BLaER1 treated with 17β-estradiol and CSF1 and Interleukin-3, amounts not matched to agents 10 nM and 100 nM (cell line): ENCODE measurements around the gene CTU1.

Experiments
- H3K27ac ChIP-seq, 11 experiments: shearing (Covaris generic); formaldehyde crosslinking; 2 replicates each; pipeline ENCODE4 v1.8.1; 2022
- H3K27me3 ChIP-seq, 11 experiments: shearing (Covaris generic); formaldehyde crosslinking; 2 replicates each; pipeline ENCODE4 v1.8.1; 2022
- H3K36me3 ChIP-seq, 11 experiments: shearing (Covaris generic); formaldehyde crosslinking; 2 replicates each; pipeline ENCODE4 v1.8.1; 2022
- H3K4me1 ChIP-seq, 10 experiments: shearing (Covaris generic); formaldehyde crosslinking; 2 replicates each; pipeline ENCODE4 v1.8.1; 2022
- H3K4me2 ChIP-seq, 11 experiments: shearing (Covaris generic); formaldehyde crosslinking; 2 replicates each; pipeline ENCODE4 v1.8.1; 2022
- H3K4me3 ChIP-seq, 10 experiments: shearing (Covaris generic); formaldehyde crosslinking; 2 replicates each; pipeline ENCODE4 v1.8.1; 2022
- H3K9ac ChIP-seq, 11 experiments: shearing (Covaris generic); formaldehyde crosslinking; 2 replicates each; pipeline ENCODE4 v1.8.1; 2022
- H3K9me3 ChIP-seq, 11 experiments: shearing (Covaris generic); formaldehyde crosslinking; replicated peaks in 1 of 11; 2 replicates each; pipeline ENCODE4 v1.8.1; 2022
- H4K20me1 ChIP-seq, 11 experiments: shearing (Covaris generic); formaldehyde crosslinking; 2 replicates each; pipeline ENCODE4 v1.8.1; 2022
- Cebpa-rat ChIP-seq, 11 experiments: shearing (Covaris generic); IDR thresholded peaks; 2 replicates each; pipeline ENCODE4 v1.8.1; 2022

Gene CTU1

DNA sequence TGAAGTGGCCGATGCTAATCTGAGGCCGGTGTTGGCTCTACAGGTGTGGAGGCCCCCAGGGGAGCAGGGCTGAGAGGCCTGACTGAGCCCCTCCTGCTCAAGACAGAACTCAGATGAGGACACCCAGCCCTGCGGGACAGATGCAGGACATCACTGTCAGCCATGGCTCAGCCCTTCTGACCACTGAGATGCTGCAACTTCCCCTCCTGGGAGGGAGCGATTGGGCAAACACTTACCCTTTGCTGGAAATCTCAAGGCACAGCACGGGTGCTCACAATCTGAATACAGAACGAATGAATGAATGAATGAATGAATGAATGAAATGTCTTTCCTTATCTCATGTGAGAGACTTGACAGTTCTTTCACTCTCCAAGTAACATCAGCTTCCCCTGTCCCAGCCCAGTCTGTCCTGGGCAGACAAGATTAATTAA, 30.4 kb upstream of the CTU1 start:
- Histone ChIP-seq H3K9ac (peak overlapping the region; percentile 12 to 92 (median 67); a peak in 19 of 22 replicates), H3K4me3 (peak overlapping the region in 6 of 10 experiments; percentile 4 to 56 (median 28); a peak in 10 of 20 replicates), H3K9me3 (peaks cover 0 to 29% (median 27%) of the 10 kb centered on the region in 11 experiments; a peak in 18 of 22 replicates), H3K27me3 (no peaks in the 10 kb centered on the region), H3K27ac (peak overlapping the region; percentile 51 to 99 (median 88)), H3K4me1 (peaks cover 63 to 100% (median 79%) of the 10 kb centered on the region in 10 experiments), H3K36me3 (peaks cover 0 to 33% (median 10%) of the 10 kb centered on the region in 11 experiments; a peak in 10 of 22 replicates), H4K20me1 (no peaks in the 10 kb centered on the region), H3K4me2 (peak overlapping the region; percentile 64 to 99 (median 94))
- TF ChIP-seq Cebpa-rat (IDR thresholded peaks at IDR 0.05) = peak in 10 of 11 experiments; percentile 34 to 99 (median 86); a peak in 18 of 22 replicates

DNA sequence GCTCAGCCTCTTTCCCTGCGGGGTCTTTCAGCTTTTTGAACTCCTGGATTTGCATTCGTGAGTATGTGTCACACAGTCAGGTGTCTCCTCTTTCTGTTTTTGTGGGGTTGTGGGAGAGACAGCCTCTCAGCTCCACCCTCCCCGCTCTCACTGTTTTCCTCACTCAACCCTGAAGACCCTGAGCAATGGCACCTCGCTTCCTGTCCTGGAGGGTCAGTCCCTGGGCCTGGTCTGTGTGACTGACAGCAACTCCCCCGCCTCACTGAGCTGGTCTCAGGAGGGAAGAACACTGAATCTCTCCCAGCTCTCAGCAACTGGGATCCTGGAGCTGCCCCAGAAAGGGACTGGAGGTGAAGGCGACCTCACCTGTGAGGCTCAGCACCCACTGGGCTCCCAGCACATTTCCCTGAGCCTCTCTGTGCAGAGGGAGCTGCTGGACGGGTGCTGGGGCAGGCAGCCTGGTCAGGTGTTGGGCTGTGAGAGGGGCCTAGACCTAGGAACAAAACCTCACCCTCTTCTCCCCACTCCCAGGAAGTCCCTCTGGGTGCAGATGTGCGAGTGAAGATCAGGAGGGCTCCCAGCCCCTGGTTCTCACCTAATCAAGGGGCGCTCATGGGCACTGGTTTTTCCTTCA, 29.7 kb upstream of the CTU1 start:
- Histone ChIP-seq H4K20me1 (no peaks in the 10 kb centered on the region), H3K4me3 (peak overlapping the region in 6 of 10 experiments; percentile 14 to 56 (median 29); a peak in 11 of 20 replicates), H3K4me2 (peak overlapping the region; percentile 64 to 99 (median 94)), H3K27me3 (no peaks in the 10 kb centered on the region), H3K27ac (peak overlapping the region; percentile 51 to 99 (median 88)), H3K9ac (peak overlapping the region; percentile 33 to 92 (median 67); a peak in 19 of 22 replicates), H3K9me3 (peaks cover 0 to 33% (median 27%) of the 10 kb centered on the region in 11 experiments; a peak in 18 of 22 replicates), H3K4me1 (peaks cover 63 to 100% (median 75%) of the 10 kb centered on the region in 10 experiments), H3K36me3 (peaks cover 0 to 33% (median 10%) of the 10 kb centered on the region in 11 experiments; a peak in 10 of 22 replicates)
- TF ChIP-seq Cebpa-rat (IDR thresholded peaks at IDR 0.05) = no peak

DNA sequence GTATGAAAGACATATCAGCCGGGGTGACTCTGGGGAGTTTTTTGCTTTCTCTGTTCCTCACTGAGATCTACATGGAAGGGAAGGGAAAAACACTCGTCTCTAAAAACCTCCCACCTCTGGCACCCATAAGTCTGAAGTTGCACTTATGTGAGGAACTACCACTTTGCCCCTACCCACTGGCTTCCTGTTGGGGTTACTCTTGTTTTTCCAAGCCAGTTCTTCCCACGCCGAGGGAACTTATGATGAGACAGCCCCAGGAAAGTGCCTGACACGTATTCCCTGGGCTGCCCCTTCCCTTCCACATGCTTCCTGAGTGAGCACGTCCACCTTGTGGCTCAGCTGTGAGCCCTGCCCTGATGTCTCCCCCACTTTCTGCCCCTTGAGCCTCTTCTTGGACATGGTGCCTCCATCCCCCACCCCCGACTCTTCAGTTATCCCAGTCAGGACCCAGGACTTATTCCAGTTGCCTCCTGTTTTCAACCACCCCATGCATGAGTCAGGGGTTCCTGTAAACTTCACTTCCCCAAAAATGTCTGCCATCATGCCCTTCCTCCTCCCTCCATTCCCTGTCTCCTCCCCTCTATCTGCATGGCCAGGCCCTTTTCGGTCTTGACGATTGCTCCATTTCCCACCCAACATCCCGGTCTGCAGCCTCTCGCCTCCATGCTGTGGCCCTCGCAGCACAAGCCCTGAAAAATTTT, 28.8 kb upstream of the CTU1 start:
- Histone ChIP-seq H3K36me3 (peaks cover 0 to 33% (median 10%) of the 10 kb centered on the region in 11 experiments; a peak in 10 of 22 replicates), H3K4me3 (peak overlapping the region in 7 of 10 experiments; percentile 2 to 39 (median 27); a peak in 7 of 20 replicates), H4K20me1 (no peaks in the 10 kb centered on the region), H3K4me2 (peak overlapping the region; percentile 64 to 99 (median 94)), H3K4me1 (peaks cover 64 to 100% (median 73%) of the 10 kb centered on the region in 10 experiments), H3K27me3 (no peaks in the 10 kb centered on the region), H3K9me3 (peaks cover 0 to 33% (median 27%) of the 10 kb centered on the region in 11 experiments; a peak in 18 of 22 replicates), H3K27ac (peak overlapping the region; percentile 51 to 99 (median 88)), H3K9ac (peak overlapping the region in 10 of 11 experiments; percentile 9 to 92 (median 71); a peak in 18 of 22 replicates)
- no peak for TF ChIP-seq Cebpa-rat (IDR thresholded peaks at IDR 0.05)

DNA sequence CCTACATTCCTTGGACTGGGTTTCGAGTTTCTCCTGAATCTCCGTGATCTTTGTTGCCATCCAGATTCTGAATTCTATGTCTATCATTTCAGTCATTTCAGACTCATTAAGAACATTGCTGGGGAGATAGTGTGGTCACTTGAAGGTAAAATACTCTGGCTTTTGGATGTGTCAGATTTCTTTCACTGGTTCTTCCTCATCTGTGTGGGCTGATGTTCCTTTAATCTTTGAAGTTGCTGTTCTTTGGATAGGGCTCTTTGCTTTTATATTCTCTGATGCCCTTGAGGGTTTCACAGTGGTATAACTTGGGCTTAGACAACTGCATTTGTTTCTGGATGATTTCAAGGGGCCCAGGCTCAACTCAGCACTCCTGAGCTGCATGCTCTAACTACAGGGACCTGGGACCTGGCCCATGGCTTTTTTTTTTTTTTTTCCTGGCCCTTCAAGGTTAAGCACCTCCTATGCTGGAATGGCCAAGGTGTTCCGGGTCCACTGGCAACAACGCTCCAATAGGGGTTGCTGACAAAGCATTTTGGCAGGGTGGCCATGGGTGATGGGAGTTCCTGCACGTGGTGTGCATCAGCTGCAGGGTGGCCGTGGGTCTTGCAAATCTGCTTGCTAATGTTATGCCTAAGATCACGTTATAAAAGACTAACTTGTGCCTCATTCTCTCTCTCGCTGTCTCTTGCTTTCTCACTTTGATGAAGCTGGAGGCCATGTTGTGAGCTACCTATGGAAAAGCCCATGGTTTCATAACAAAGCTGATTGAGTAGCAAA, 28.0 kb upstream of the CTU1 start:
- peak overlapping the region; percentile 64 to 99 (median 94) for H3K4me2 ChIP-seq
- H3K9me3 ChIP-seq = peaks cover 0 to 33% (median 27%) of the 10 kb centered on the region in 11 experiments; a peak in 18 of 22 replicates
- peaks cover 0 to 34% (median 10%) of the 10 kb centered on the region in 11 experiments; a peak in 11 of 22 replicates for H3K36me3 ChIP-seq
- H3K27ac ChIP-seq = peak overlapping the region; percentile 51 to 99 (median 88); a peak in 19 of 22 replicates
- peaks cover 65 to 100% (median 73%) of the 10 kb centered on the region in 10 experiments for H3K4me1 ChIP-seq
- peak overlapping the region in 8 of 11 experiments; percentile 54 to 92 (median 78); a peak in 16 of 22 replicates for H3K9ac ChIP-seq
- peak overlapping the region in 4 of 10 experiments; percentile 2 to 39 (median 22); a peak in 3 of 20 replicates for H3K4me3 ChIP-seq
- no peaks in the 10 kb centered on the region for H4K20me1 ChIP-seq
- H3K27me3 ChIP-seq = no peaks in the 10 kb centered on the region
- TF ChIP-seq Cebpa-rat (IDR thresholded peaks at IDR 0.05) = no peak

DNA sequence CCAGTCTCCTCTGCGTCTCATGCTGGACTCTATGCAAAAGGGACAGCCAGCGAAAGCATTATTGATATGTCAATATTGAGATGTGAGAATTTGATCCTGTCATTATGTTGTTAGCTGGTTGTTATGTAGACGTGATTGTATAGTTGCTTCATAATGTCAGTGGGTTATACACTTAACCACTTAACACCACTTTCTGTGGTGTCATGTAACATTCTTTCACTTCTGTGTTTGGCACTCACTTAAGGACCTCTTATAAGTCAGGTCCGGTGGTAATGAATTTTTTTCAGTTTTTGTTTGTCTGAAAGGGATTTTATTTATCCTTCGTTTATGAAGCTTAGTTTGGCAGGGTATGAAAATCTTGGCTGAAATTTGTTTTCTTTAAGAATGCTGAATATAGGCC, 26.8 kb upstream of the CTU1 start:
- TF ChIP-seq Cebpa-rat (IDR thresholded peaks at IDR 0.05) = no peak

DNA sequence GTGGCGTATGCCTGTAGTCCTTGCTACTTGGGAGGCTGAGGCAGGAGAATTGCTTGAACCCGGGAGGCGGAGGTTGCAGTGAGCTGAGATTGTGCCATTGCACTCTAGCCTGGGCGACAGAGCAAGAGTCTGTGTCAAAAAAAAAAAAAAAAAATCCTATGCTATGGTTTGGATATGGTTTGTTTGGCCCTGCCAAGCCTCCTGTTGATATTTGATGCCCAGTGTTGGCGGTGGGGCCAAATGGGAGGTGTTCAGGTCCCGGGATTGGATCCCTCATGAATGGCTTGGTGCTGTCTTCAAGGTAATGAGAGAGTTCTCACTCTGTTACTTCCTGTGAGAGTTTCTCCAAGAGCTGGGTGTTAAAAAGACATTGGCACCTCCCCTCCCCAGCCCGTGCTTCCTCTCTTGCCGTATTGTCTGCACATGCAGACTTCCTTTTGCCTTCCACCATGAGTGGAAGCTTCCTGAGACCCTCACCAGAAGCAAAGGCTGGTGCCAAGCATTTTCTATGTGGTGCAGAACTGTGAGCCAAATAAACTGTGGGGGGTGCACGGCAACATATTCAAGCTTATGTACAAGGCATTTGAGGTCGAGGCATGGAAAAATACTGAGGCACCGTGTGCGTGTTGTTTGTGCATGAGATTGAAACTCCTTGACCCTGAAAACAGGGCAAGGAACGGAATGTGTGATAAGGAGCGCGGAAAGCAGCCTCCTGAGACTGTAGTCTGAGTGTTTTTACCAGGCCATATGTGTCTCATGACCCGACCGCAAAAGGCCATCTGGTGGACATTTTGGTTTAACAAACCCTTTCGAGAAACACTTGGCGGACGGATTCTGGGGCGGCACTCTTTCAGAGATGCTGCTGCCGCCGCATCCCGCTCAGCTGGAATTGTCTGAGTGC, 23.8 kb upstream of the CTU1 start:
- peak overlapping the region; percentile 28 to 98 (median 93) for H3K27ac ChIP-seq
- H3K9me3 ChIP-seq = peaks cover 0 to 33% (median 27%) of the 10 kb centered on the region in 11 experiments; a peak in 18 of 22 replicates
- H3K4me2 ChIP-seq = peak overlapping the region; percentile 64 to 100 (median 95)
- no peaks in the 10 kb centered on the region for H4K20me1 ChIP-seq
- H3K27me3 ChIP-seq = no peaks in the 10 kb centered on the region
- peak overlapping the region in 5 of 10 experiments; percentile 10 to 27 (median 16); a peak in 5 of 20 replicates for H3K4me3 ChIP-seq
- peak overlapping the region; percentile 0 to 64 (median 47); a peak in 18 of 22 replicates for H3K9ac ChIP-seq
- TF ChIP-seq Cebpa-rat (IDR thresholded peaks at IDR 0.05) = no peak
- peaks cover 65 to 100% (median 73%) of the 10 kb centered on the region in 10 experiments for H3K4me1 ChIP-seq
- H3K36me3 ChIP-seq = peaks cover 0 to 56% (median 28%) of the 10 kb centered on the region in 11 experiments; a peak in 15 of 22 replicates

More for the DNA sequence above, 26.8 kb upstream of the CTU1 start:
- Histone ChIP-seq H3K4me1 (peaks cover 65 to 100% (median 73%) of the 10 kb centered on the region in 10 experiments), H3K9ac (peak overlapping the region in 3 of 11 experiments; percentile 85 to 92 (median 85); a peak in 3 of 22 replicates), H3K4me2 (peak overlapping the region in 4 of 11 experiments; percentile 94 to 99 (median 96); a peak in 8 of 22 replicates), H4K20me1 (no peaks in the 10 kb centered on the region), H3K27ac (peak overlapping the region in 6 of 11 experiments; percentile 83 to 99 (median 97); a peak in 10 of 22 replicates), H3K4me3 (0 out of 20 replicates have a peak overlapping the region, but pooled peaks of 1 of the 10 experiments have one; percentile 39), H3K36me3 (peaks cover 0 to 45% (median 21%) of the 10 kb centered on the region in 11 experiments; a peak in 15 of 22 replicates), H3K27me3 (no peaks in the 10 kb centered on the region), H3K9me3 (peaks cover 0 to 33% (median 27%) of the 10 kb centered on the region in 11 experiments; a peak in 18 of 22 replicates)

DNA sequence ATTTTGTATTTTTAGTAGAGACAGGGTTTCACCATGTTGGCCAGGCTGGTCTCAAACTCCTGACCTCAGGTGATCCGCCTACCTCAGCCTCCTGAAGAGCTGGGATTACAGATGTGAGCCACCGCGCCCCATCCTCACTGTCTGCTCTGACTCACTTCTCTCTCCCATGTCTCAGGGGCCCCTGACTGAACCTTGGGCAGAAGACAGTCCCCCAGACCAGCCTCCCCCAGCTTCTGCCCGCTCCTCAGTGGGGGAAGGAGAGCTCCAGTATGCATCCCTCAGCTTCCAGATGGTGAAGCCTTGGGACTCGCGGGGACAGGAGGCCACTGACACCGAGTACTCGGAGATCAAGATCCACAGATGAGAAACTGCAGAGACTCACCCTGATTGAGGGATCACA, 21.5 kb upstream of the CTU1 start:
- Histone ChIP-seq H3K27ac (peak overlapping the region; percentile 87 to 98 (median 93)), H3K9me3 (peaks cover 0 to 17% (median 9%) of the 10 kb centered on the region in 11 experiments; a peak in 18 of 22 replicates), H3K4me1 (peaks cover 75 to 99% (median 79%) of the 10 kb centered on the region in 10 experiments), H3K36me3 (peaks cover 0 to 64% (median 16%) of the 10 kb centered on the region in 11 experiments; a peak in 15 of 22 replicates), H3K4me2 (peak overlapping the region; percentile 86 to 100 (median 96)), H3K27me3 (no peaks in the 10 kb centered on the region), H4K20me1 (no peaks in the 10 kb centered on the region), H3K4me3 (peak overlapping the region in 6 of 10 experiments; percentile 60 to 77 (median 68); a peak in 11 of 20 replicates), H3K9ac (peak overlapping the region; percentile 69 to 91 (median 82); a peak in 21 of 22 replicates)
- TF ChIP-seq Cebpa-rat (IDR thresholded peaks at IDR 0.05) = no peak
